ENCODE measurements around the gene LRRC47. TPM values are rescaled to one million over a fixed set of nuclear protein-coding genes. Genes with fewer than 3 reads are reported as not detected.

Gene LRRC47
- total RNA-seq, 1 donor from 2014 or later, result 52.2 TPM

DNA sequence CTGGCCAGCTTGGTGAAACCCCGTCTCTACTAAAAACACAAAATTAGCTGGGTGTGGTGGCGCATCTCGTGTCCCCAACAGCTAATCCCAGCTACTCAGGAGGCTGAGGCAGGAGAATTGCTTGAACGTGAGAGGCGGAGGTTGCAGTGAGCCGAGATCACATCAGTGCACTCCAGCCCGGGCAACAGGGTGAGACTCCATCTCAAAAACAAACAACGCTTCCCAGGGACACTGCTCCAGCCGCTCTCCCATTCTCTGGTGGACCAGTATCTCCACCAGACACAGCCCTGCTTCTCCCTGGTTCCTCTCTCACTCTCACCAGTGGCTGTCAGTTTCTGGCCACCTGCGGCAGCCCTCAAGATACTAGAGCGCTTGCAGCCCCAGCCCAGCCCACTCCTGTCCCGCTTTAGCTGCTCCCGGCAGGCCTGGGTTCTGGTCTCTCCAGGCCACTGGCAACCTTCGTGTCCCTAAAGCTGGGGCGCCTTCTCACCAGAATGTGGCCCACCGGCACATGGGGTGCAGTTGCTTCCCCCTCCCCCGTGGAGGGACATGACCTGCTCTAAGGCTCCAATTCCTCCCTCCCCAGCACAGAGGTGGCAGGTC, 20.9 kb upstream of the LRRC47 start:
- H3K27me3 Mint-ChIP-seq (ENCODE audit: unreplicated experiment), result peaks cover 11% of the 10 kb centered on the region
- no peak overlapping the region for H3K27ac Mint-ChIP-seq (ENCODE audit: unreplicated experiment)
- TF ChIP-seq CTCF (IDR thresholded peaks at IDR 0.05; ENCODE audit: unreplicated experiment), result no peak
- DNase-seq (ENCODE audit: low spot score), result no peak
- no peak overlapping the region for H3K4me3 Mint-ChIP-seq (ENCODE audit: unreplicated experiment)
- H3K9me3 Mint-ChIP-seq (ENCODE audit: unreplicated experiment), result no peaks in the 10 kb centered on the region
- no peaks in the 10 kb centered on the region for H3K4me1 Mint-ChIP-seq (ENCODE audit: unreplicated experiment)
- peaks cover 47% of the 10 kb centered on the region for H3K36me3 Mint-ChIP-seq (ENCODE audit: low read depth, unreplicated experiment)

DNA sequence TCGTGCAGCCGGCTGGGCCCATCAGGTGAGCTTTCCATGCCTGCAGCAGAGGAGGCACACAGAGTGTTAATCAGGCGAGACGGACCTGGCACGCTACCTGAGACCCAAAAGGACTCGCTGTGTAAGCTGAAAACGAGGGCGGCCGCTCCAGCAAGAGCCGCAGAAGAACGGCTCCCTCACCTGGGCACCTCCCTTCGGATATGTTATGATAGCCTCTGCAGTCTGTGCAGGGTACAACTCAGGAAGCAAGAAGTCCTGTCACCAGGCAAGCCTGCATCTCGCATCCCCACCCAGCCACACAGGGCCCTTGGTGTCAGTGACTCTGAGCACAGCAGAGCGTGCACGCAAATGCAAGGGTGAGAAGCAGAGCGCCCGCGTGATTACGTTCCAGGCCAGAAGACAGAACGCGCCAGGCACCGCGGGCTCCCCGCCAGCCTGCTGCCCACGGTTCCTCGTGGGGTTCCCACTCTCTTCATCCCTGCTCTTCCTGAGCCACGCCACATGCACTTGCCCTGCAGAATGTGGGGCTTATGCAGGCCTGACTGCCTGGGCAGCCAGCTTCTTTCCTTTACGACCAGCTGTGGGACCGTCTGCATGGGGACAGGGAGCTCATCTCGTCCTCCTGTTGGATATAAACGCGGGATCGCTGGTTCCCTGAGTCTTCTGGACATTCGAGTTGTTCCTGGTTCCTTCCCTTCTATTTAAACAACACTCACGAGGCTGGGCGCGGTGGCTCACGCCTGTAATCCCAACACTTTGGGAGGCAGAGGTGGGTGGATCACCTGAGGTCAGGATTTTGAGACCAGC, 20.2 kb upstream of the LRRC47 start:
- H3K27me3 Mint-ChIP-seq (ENCODE audit: unreplicated experiment), result peaks cover 11% of the 10 kb centered on the region
- H3K4me3 Mint-ChIP-seq (ENCODE audit: unreplicated experiment), result no peak overlapping the region
- H3K4me1 Mint-ChIP-seq (ENCODE audit: unreplicated experiment), result no peaks in the 10 kb centered on the region
- DNase-seq (ENCODE audit: low spot score), result no peak
- no peak overlapping the region for H3K27ac Mint-ChIP-seq (ENCODE audit: unreplicated experiment)
- TF ChIP-seq CTCF (IDR thresholded peaks at IDR 0.05; ENCODE audit: unreplicated experiment), result no peak
- no peaks in the 10 kb centered on the region for H3K9me3 Mint-ChIP-seq (ENCODE audit: unreplicated experiment)
- H3K36me3 Mint-ChIP-seq (ENCODE audit: low read depth, unreplicated experiment), result peaks cover 40% of the 10 kb centered on the region

DNA sequence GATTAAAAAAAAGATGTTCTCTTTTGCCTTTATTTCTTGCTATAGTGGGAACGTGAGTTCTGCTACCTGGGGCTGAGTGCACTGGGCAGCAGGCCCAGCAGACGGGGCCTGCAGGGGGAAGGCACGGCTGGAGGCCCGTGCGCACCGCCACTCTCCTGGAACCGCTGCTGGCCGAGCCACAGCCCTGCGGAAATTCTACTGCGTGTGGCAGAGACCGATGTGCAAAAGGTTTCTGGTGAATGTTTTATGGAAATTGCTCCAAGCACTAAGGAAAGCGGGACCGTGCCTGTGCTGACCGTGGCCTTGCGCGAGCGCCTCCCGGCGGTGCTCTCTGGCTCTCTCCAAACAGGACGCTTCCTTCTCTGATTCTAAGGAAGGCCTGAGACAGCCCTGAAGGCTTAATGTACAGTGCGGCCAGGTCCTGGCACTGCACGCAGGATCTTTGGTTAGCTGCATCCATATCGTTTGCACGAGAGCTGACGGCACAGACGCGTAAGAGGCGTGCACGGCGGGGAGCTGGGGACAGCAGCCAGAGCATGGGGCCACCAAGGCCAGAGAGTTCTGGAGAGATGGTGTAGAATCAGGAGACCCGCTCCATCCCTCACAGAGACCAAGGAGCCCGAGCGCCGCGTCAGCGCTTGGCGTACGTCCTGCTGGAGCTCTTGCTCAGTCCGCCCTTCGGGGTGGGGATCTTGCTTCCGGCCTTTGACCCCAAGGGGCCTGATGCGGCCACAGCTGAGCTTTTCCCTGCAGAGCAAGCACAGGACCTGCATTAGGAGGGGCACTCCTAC, 18.7 kb upstream of the LRRC47 start:
- no peak for TF ChIP-seq CTCF (IDR thresholded peaks at IDR 0.05; ENCODE audit: unreplicated experiment)
- no peaks in the 10 kb centered on the region for H3K9me3 Mint-ChIP-seq (ENCODE audit: unreplicated experiment)
- no peak for DNase-seq (ENCODE audit: low spot score)
- no peaks in the 10 kb centered on the region for H3K4me1 Mint-ChIP-seq (ENCODE audit: unreplicated experiment)
- H3K27me3 Mint-ChIP-seq (ENCODE audit: unreplicated experiment), result peaks cover 11% of the 10 kb centered on the region
- H3K27ac Mint-ChIP-seq (ENCODE audit: unreplicated experiment), result no peak overlapping the region
- H3K4me3 Mint-ChIP-seq (ENCODE audit: unreplicated experiment), result no peak overlapping the region
- peaks cover 30% of the 10 kb centered on the region for H3K36me3 Mint-ChIP-seq (ENCODE audit: low read depth, unreplicated experiment)

DNA sequence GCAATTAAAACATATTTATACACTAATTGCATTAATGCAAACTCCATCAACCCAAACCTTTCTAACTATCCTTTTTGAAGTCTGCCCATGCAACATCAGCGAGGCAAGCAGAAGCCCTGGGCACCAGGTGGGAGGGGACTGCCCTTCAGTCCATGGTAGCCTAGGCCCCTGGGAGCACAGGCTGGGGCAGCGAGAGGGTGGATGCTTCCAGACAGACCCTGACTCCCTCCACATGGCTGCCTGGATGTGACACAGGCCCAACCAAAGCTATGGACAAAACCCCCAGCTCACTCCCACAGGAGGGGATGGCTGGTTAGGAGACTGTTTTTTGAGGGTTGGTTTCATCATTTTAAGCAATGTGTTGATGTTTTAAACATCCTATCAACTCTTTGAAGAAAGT, 17.8 kb upstream of the LRRC47 start:
- peaks cover 22% of the 10 kb centered on the region for H3K36me3 Mint-ChIP-seq (ENCODE audit: low read depth, unreplicated experiment)
- H3K4me1 Mint-ChIP-seq (ENCODE audit: unreplicated experiment), result no peaks in the 10 kb centered on the region
- no peak overlapping the region for H3K27ac Mint-ChIP-seq (ENCODE audit: unreplicated experiment)
- H3K9me3 Mint-ChIP-seq (ENCODE audit: unreplicated experiment), result no peaks in the 10 kb centered on the region
- H3K27me3 Mint-ChIP-seq (ENCODE audit: unreplicated experiment), result peaks cover 11% of the 10 kb centered on the region
- DNase-seq (ENCODE audit: low spot score), result no peak
- H3K4me3 Mint-ChIP-seq (ENCODE audit: unreplicated experiment), result no peak overlapping the region
- no peak for TF ChIP-seq CTCF (IDR thresholded peaks at IDR 0.05; ENCODE audit: unreplicated experiment)
